ENCODE results near the gene PEAK1. TPM values are rescaled to one million over a fixed set of nuclear protein-coding genes. Genes with fewer than 3 reads are reported as not detected.
A peak's percentile ranks its signal among the peaks of the same experiment; 100 is the strongest.

PEAK1 gene
- total RNA-seq, 4 donors from 2014 or later = 14.5 to 31.1 (median 25.9) TPM

DNA sequence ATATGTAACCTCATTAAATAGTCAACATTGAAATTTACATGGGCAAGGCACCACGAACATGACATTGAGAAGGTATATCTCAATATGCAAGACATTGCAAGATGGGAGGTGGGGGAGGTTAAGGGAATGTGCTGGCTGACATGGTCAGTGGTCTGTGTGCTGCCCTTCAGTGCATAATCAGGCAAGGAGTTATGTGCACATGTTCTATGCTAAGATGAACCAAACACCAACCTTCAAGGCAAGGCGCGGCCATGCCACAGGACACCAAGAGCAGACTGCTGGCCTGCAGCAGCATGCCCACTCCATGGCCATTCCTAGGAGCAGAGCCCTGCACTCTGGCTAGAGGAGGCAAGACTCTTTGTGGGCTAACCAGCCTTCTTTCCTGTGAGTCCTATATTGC is 308.1 kb downstream of the PEAK1 start:
- H3K36me3 ChIP-seq = peaks cover 15% of the 10 kb centered on the region
- H3K27ac ChIP-seq = no peak overlapping the region
- H3K4me1 ChIP-seq = peaks cover 5% of the 10 kb centered on the region
- no peaks in the 10 kb centered on the region for H3K9me3 ChIP-seq
- no peaks in the 10 kb centered on the region for H3K27me3 ChIP-seq
- no peak for TF ChIP-seq EP300 (IDR thresholded peaks at IDR 0.05)
- TF ChIP-seq, protein P1, sequence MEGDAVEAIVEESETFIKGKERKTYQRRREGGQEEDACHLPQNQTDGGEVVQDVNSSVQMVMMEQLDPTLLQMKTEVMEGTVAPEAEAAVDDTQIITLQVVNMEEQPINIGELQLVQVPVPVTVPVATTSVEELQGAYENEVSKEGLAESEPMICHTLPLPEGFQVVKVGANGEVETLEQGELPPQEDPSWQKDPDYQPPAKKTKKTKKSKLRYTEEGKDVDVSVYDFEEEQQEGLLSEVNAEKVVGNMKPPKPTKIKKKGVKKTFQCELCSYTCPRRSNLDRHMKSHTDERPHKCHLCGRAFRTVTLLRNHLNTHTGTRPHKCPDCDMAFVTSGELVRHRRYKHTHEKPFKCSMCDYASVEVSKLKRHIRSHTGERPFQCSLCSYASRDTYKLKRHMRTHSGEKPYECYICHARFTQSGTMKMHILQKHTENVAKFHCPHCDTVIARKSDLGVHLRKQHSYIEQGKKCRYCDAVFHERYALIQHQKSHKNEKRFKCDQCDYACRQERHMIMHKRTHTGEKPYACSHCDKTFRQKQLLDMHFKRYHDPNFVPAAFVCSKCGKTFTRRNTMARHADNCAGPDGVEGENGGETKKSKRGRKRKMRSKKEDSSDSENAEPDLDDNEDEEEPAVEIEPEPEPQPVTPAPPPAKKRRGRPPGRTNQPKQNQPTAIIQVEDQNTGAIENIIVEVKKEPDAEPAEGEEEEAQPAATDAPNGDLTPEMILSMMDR (IDR thresholded peaks at IDR 0.05) = no peak
- no peak for TF ChIP-seq POLR2AphosphoS5 (IDR thresholded peaks at IDR 0.05)
- TF ChIP-seq POLR2A (IDR thresholded peaks at IDR 0.05) = no peak
- no peak overlapping the region for H3K4me3 ChIP-seq
- 90% methylated on average over 3 of the region's 3 CpGs for WGBS
- DNase-seq (ENCODE audit: low spot score in 2 of 2) = no peak

DNA sequence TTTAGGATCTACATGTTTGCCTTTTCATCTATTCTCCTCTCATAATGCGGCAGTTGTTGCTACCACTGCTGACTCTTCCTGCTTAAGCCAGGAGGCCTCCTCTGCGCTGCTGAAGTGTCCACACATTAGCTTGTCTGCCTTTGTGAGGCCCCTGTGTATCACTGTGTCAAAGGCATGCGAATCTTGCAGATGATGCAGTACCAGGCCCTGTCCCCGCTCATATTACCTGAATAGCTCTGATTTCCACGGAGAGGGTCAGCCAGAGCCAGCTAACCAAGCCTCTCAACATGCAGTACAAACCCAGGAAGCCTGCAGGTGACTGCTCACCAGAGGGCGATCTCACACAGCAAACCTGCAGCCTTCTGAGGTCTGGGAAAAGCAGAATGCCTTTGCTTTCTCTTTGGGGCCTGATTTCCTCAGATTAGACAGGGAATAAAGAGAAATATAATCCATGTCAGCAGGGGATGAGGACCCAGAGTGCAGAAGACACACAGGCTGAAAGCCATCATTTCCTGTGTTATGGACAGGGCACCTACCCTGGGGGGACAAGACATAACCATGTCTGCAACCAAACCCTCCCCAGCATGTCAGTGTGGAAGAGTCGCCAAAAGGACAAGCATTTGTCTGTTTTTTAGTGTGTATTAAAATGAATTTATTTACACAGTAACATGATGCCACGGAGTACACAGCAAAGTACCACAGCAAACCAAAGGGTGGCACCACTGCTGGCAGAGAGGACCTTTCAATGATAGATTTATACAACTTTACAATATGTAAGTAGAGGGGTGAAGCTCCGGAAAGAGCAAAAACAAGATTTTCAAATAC is 312.2 kb downstream of the PEAK1 start:
- Histone ChIP-seq H3K9me3 (no peaks in the 10 kb centered on the region), H3K27me3 (no peaks in the 10 kb centered on the region), H3K4me3 (no peak overlapping the region), H3K4me1 (peaks cover 10% of the 10 kb centered on the region), H3K36me3 (no peaks in the 10 kb centered on the region), H3K27ac (no peak overlapping the region)
- no peak for TF ChIP-seq POLR2A (IDR thresholded peaks at IDR 0.05)
- TF ChIP-seq, protein P1 (IDR thresholded peaks at IDR 0.05) = peak in 1 of 2 donors; percentile 38
- DNase-seq (ENCODE audit: low spot score in 2 of 2) = no peak
- WGBS = 59% methylated on average over 9 of the region's 9 CpGs

DNA sequence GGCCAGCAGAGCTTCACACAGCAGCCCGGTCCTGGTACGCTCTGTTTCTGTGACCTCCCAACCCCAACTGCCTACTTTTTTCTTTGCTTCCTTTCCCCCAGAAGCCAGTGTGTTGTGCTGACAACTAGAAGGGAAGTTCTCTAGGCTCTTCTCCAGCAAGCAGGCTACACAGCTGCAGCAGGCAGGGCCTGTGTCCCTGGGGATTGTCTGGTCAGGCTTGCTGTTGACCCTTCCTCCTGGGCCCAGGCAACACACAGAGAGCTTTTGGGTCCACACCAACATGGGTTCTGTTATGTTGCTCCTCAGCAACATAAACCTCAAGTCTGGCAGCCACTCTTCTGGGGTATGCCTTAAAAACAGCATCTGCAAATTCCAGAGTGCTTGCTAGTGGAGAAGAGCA is 312.8 kb downstream of the PEAK1 start:
- TF ChIP-seq EP300 (IDR thresholded peaks at IDR 0.05) = no peak
- TF ChIP-seq, protein P1 (IDR thresholded peaks at IDR 0.05) = no peak
- no peak for TF ChIP-seq POLR2AphosphoS5 (IDR thresholded peaks at IDR 0.05)
- no peak for TF ChIP-seq POLR2A (IDR thresholded peaks at IDR 0.05)
- H3K4me3 ChIP-seq = no peak overlapping the region
- H3K27me3 ChIP-seq = no peaks in the 10 kb centered on the region
- H3K27ac ChIP-seq = no peak overlapping the region
- no peaks in the 10 kb centered on the region for H3K36me3 ChIP-seq
- H3K9me3 ChIP-seq = no peaks in the 10 kb centered on the region
- DNase-seq (ENCODE audit: low spot score in 2 of 2) = no peak
- WGBS = 86% methylated on average over 2 of the region's 2 CpGs
- peaks cover 10% of the 10 kb centered on the region for H3K4me1 ChIP-seq

DNA sequence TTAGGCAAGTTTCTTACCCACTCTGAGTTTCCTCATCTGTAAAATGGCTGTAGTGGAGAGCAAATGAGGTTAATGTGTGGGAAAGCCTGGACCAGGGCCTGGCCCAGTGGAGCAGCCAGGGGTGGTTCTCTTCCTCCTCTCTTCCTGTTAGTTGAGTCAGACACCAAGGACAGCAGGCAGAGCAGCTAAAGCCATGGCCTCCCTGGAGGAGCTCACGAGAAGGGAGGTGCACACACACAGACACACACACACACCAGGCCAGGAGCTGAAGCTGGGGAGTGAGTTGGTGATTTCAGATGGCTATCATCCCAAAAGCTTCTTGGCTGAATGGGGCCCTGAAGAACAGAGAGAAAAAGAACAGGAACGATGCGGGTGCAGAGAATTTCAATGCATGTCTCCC is 315.7 kb downstream of the PEAK1 start:
- Histone ChIP-seq H3K27me3 (no peaks in the 10 kb centered on the region), H3K4me1 (peaks cover 10% of the 10 kb centered on the region), H3K9me3 (no peaks in the 10 kb centered on the region), H3K36me3 (no peaks in the 10 kb centered on the region), H3K27ac (no peak overlapping the region), H3K4me3 (no peak overlapping the region)
- no peak for TF ChIP-seq POLR2AphosphoS5 (IDR thresholded peaks at IDR 0.05)
- TF ChIP-seq EP300 (IDR thresholded peaks at IDR 0.05) = no peak
- TF ChIP-seq POLR2A (IDR thresholded peaks at IDR 0.05) = no peak
- TF ChIP-seq, protein P1 (IDR thresholded peaks at IDR 0.05) = no peak
- no peak for DNase-seq (ENCODE audit: low spot score in 2 of 2)
- 69% methylated on average over 3 of the region's 3 CpGs for WGBS

DNA sequence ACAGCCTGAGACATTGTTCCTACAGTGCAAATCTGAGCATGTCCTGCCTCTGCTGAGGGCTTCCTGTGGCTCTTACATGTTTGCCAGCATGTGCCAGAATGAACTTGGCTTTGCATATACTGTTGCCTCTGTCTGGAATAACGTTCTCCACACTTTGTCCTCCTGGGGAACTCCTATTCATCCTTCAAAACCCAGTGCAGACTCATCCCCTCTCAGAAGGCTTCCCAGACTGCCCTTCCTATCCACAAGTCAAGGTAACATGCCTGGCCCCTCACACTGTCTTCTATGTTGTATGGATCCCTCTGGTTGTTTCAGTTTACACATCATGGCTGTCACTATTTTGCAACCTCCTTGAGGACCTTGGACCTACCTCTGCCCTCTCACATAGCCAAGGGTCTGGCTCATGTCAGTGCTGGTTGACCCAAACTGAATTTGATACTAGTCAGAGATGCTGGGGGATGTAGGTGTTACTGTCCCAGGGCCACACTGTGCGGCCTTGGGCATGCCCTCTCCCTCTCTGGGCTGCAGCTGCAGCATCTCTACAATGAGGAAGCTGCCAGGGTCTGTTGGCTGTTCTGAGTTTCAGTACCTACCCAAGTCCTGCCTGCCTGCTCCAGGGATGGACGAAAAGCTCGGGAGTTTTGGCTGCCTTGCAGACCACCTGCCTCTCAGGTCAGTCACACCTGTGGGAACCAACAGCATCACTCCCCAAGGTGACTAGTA is 320.0 kb downstream of the PEAK1 start:
- Histone ChIP-seq H3K36me3 (no peaks in the 10 kb centered on the region), H3K4me1 (peaks cover 7% of the 10 kb centered on the region), H3K9me3 (no peaks in the 10 kb centered on the region), H3K27me3 (no peaks in the 10 kb centered on the region), H3K4me3 (no peak overlapping the region), H3K27ac (no peak overlapping the region)
- no peak for DNase-seq (ENCODE audit: low spot score in 2 of 2)
- TF ChIP-seq EP300 (IDR thresholded peaks at IDR 0.05) (no peak), POLR2A (IDR thresholded peaks at IDR 0.05) (no peak), POLR2AphosphoS5 (IDR thresholded peaks at IDR 0.05) (no peak)
- TF ChIP-seq, protein P1 (IDR thresholded peaks at IDR 0.05) = no peak
- 88% methylated on average over 4 of the region's 4 CpGs for WGBS

Measured in suprapubic skin (tissue), 4 donors.